Vagina (tissue), 2 donors: ENCODE results near the gene SLC39A2.
"Not testable (repeated sequence)": the region's sequence is repeated elsewhere in the genome, so short reads cannot be mapped to it uniquely, and the experiment has no call there.

Source experiments
- CTCF ChIP-seq, 3 experiments: fragments of 450-650 bp in 2 of 3; fragments of 200-600 bp in 1 of 3; sonication (generic) in 1 of 3; IDR thresholded peaks; one replicate each; pipeline ENCODE4 v1.5.1; 2017 to 2019; ENCODE audit warnings: antibody characterized with exemption in 3 of 3, mild to moderate bottlenecking in 2 of 3, moderate library complexity in 2 of 3
- POLR2A ChIP-seq, 2 donors: fragments of 450-650 bp; IDR thresholded peaks; one replicate each; pipeline ENCODE4 v1.6.1; 2017; ENCODE audit warnings: antibody characterized with exemption in 2 of 2, mild to moderate bottlenecking in 2 of 2, moderate library complexity in 2 of 2
- POLR2AphosphoS5 ChIP-seq, 2 donors: sonication (generic); formaldehyde crosslinking; IDR thresholded peaks; one replicate each; pipeline ENCODE4 v1.9.0; 2017; ENCODE audit warnings: antibody characterized with exemption in 2 of 2, mild to moderate bottlenecking in 2 of 2, low read depth in 1 of 2; ENCODE audit not compliant: insufficient read depth in 1 of 2

GRCh38 chr14:21009721-21010120 lies 10.6 kb downstream of the SLC39A2 start:
- TF ChIP-seq POLR2AphosphoS5 (IDR thresholded peaks at IDR 0.05; ENCODE audit: insufficient read depth in 1 of 2, low read depth in 1 of 2); POLR2A (IDR thresholded peaks at IDR 0.05); CTCF (IDR thresholded peaks at IDR 0.05): not testable (repeated sequence)
